HG03469 (cell line): ENCODE data around the gene MEIS2.

ENCODE experiments used
- ATAC-seq: cut with Tn5 transposase; IDR thresholded peaks from one replicate; pipeline ENCODE4 v1.9.1; 2021; ENCODE audit warnings: mild to moderate bottlenecking, moderate library complexity, moderate number of reproducible peaks; ENCODE audit not compliant: unreplicated experiment

Gene MEIS2

GRCh38 chr15:36841193-36841592 is 259.2 kb downstream of the MEIS2 start:
- ATAC-seq, result no peak
